Measurements from ENCODE around the gene KLHDC7B. TPM values are rescaled to one million over a fixed set of nuclear protein-coding genes. Genes with fewer than 3 reads are reported as not detected.

The KLHDC7B gene
- total RNA-seq, 1 experiment from 2014 or later, result 1.8 TPM

DNA sequence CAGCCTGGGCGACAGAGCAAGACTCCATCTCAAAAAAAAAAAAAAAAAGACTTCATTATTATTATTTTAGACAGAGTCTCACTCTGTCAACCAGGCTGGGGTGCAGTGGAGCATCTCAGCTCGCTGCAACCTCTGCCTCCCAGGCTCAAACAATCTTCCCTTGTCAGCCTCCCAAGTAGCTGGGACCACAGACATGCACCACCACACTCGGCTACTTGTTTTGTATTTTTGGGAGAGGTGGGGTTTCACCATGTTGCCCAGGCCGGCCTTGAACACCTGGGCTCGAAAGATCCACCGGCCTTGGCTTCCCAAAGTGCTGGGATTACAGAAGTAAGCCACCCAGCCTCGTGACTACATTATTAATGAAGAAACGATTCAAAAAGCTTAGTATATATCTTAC lies 10.6 kb upstream of the KLHDC7B start:
- Histone ChIP-seq H3K9me3 (ENCODE audit: control insufficient read depth, insufficient read depth, low read depth, low read length) (no peaks in the 10 kb centered on the region), H3K4me1 (ENCODE audit: control insufficient read depth, insufficient read depth, low read length) (peaks cover 3% of the 10 kb centered on the region; the same call in 1 of the 2 replicates), H3K27me3 (ENCODE audit: control insufficient read depth, insufficient read depth, low read length) (no peaks in the 10 kb centered on the region), H3K27ac (ENCODE audit: low read length) (no peak overlapping the region), H3K36me3 (ENCODE audit: control insufficient read depth, insufficient read depth, low read length) (no peaks in the 10 kb centered on the region; the same call in 1 of the 2 replicates), H3K4me3 (ENCODE audit: low read depth in 2 of 2, low read length in 2 of 2) (no peak overlapping the region)
- TF ChIP-seq REST (IDR thresholded peaks at IDR 0.05; ENCODE audit: insufficient read depth in 1 of 2, low read depth in 2 of 2, low read length in 1 of 2) (no peak), CTCF (IDR thresholded peaks at IDR 0.05) (no peak), POLR2AphosphoS5 (IDR thresholded peaks at IDR 0.05; ENCODE audit: low read depth, low read length) (no peak), SIN3A (IDR thresholded peaks at IDR 0.05; ENCODE audit: borderline replicate concordance, insufficient read depth, low read depth, low read length) (no peak), TCF7L2 (IDR thresholded peaks at IDR 0.05; ENCODE audit: low read depth, low read length) (no peak)
- intact Hi-C loops (cut with micrococcal nuclease; ENCODE audit: unreplicated experiment) (no loop called here), in situ Hi-C loops (cut with HindIII; ENCODE audit: low pct_unique_long_range_greater_than_20kb, low sequenced_read_pairs) (no loop called here)
- BruUV-seq (replicated peaks), result no TSS peak
- DNase-seq (ENCODE audit: low read depth, low spot score) (no peak), ATAC-seq (no peak)
- POLR2A ChIA-PET, result no interaction called here
- CTCF ChIA-PET, result interaction anchor here (0.6 to 1.1 kb wide), 2 partner anchors 9 to 359 kb away, joined by 9 read pairs; no protein-coding TSS in a partner anchor

GRCh38 chr22:50536226-50536625 lies 9.5 kb upstream of the KLHDC7B start:
- intact Hi-C loops (cut with micrococcal nuclease; ENCODE audit: unreplicated experiment) (no loop called here), in situ Hi-C loops (cut with HindIII; ENCODE audit: low pct_unique_long_range_greater_than_20kb, low sequenced_read_pairs) (no loop called here)
- POLR2A ChIA-PET, result no interaction called here
- Histone ChIP-seq H3K27ac (ENCODE audit: low read length) (no peak overlapping the region), H3K4me1 (ENCODE audit: control insufficient read depth, insufficient read depth, low read length) (peaks cover 3% of the 10 kb centered on the region; the same call in 1 of the 2 replicates), H3K9me3 (ENCODE audit: control insufficient read depth, insufficient read depth, low read depth, low read length) (no peaks in the 10 kb centered on the region), H3K4me3 (ENCODE audit: low read depth in 2 of 2, low read length in 2 of 2) (no peak overlapping the region), H3K27me3 (ENCODE audit: control insufficient read depth, insufficient read depth, low read length) (no peaks in the 10 kb centered on the region), H3K36me3 (ENCODE audit: control insufficient read depth, insufficient read depth, low read length) (no peaks in the 10 kb centered on the region; the same call in 1 of the 2 replicates)
- CTCF ChIA-PET, result no interaction called here
- no peak for TF ChIP-seq SIN3A (IDR thresholded peaks at IDR 0.05; ENCODE audit: borderline replicate concordance, insufficient read depth, low read depth, low read length)
- TF ChIP-seq CTCF (IDR thresholded peaks at IDR 0.05), result no peak
- TF ChIP-seq TCF7L2 (IDR thresholded peaks at IDR 0.05; ENCODE audit: low read depth, low read length), result no peak
- TF ChIP-seq POLR2AphosphoS5 (IDR thresholded peaks at IDR 0.05; ENCODE audit: low read depth, low read length), result no peak
- no peak for TF ChIP-seq REST (IDR thresholded peaks at IDR 0.05; ENCODE audit: insufficient read depth in 1 of 2, low read depth in 2 of 2, low read length in 1 of 2)
- DNase-seq (ENCODE audit: low read depth, low spot score) (no peak), ATAC-seq (no peak)
- no TSS peak for BruUV-seq (replicated peaks)

Data from Panc1 (cell line).